HG03196 (cell line): ENCODE results near the gene AGTRAP.

Experiments used
- ATAC-seq: cut with Tn5 transposase; IDR thresholded peaks from one replicate; pipeline ENCODE4 v1.9.1; 2021; ENCODE audit not compliant: unreplicated experiment

AGTRAP gene

GRCh38 chr1:11731691-11732283, 4.1 kb upstream of the AGTRAP start:
- no peak for ATAC-seq

GRCh38 chr1:11733306-11733705, 2.6 kb upstream of the AGTRAP start:
- no peak for ATAC-seq

GRCh38 chr1:11735531-11735853, 444 bp upstream of the AGTRAP start:
- no peak for ATAC-seq

- no peak for ATAC-seq
These were observed 1.1 kb downstream of the AGTRAP start for GRCh38 chr1:11736746-11737639.

- no peak for ATAC-seq
These were observed 2.2 kb downstream of the AGTRAP start for GRCh38 chr1:11738096-11738495.

- ATAC-seq = no peak
These were observed 2.8 kb downstream of the AGTRAP start for GRCh38 chr1:11738783-11739182.

- ATAC-seq = no peak
These were observed 4.6 kb downstream of the AGTRAP start for GRCh38 chr1:11740258-11741192.

- no peak for ATAC-seq
These were observed 5.5 kb downstream of the AGTRAP start for GRCh38 chr1:11741482-11741881.

GRCh38 chr1:11741919-11742558, 6.1 kb downstream of the AGTRAP start:
- no peak for ATAC-seq

GRCh38 chr1:11744287-11744686, 8.4 kb downstream of the AGTRAP start:
- no peak for ATAC-seq

- ATAC-seq = no peak
These were observed 10.2 kb downstream of the AGTRAP start for GRCh38 chr1:11746092-11746491.

- ATAC-seq = no peak
These were observed 11.0 kb downstream of the AGTRAP start for GRCh38 chr1:11746795-11747487.

- ATAC-seq = no peak
These were observed 12.6 kb downstream of the AGTRAP start for GRCh38 chr1:11748294-11749202.

GRCh38 chr1:11749203-11749689, 13.3 kb downstream of the AGTRAP start:
- ATAC-seq = no peak

GRCh38 chr1:11749996-11750395, 14.1 kb downstream of the AGTRAP start:
- ATAC-seq = no peak

GRCh38 chr1:11751087-11751486, 15.2 kb downstream of the AGTRAP start:
- ATAC-seq = no peak

- no peak for ATAC-seq
These were observed 16.6 kb downstream of the AGTRAP start for GRCh38 chr1:11752359-11753088.

GRCh38 chr1:11753555-11754208, 17.7 kb downstream of the AGTRAP start:
- no peak for ATAC-seq
